ENCODE measurements around the gene SBF2.

SBF2 gene

DNA sequence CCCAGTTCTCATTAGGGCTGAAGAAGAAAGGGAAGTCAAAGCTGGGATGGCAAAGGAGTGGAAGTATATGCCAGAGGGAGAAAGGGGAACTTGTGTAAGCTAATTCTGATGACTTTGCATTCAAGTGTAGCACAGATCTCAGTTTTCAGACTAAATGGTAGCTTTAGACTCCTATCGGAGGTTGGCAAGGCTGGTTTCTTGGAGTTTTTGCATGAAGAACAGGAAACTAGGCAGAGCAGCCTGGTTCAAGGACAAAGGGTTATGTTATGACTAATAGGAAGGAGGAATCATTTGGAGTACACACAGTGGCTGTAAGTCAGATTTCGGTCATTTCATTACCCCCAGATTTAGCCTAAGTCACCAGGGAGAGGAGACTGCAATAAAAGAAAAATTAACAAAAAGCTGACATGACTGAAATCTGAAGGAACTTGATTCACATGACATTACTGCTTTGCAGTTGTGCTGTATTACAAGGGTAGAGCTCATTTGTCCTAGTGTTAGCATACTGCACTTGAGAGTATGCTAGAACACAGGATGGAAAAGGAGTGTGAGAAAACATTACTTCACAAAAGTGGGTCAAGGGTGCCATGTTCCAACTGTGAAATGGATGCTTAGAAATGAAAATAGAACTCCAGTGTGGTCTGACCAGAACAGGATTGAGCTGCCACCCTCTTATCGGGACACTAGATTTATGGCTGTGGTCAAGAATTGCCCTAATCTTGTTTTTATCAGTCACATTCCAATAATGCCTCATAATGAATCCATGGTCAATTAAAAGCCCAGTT, 34.5 kb upstream of the SBF2 start:
- TF ChIP-seq, protein P1, sequence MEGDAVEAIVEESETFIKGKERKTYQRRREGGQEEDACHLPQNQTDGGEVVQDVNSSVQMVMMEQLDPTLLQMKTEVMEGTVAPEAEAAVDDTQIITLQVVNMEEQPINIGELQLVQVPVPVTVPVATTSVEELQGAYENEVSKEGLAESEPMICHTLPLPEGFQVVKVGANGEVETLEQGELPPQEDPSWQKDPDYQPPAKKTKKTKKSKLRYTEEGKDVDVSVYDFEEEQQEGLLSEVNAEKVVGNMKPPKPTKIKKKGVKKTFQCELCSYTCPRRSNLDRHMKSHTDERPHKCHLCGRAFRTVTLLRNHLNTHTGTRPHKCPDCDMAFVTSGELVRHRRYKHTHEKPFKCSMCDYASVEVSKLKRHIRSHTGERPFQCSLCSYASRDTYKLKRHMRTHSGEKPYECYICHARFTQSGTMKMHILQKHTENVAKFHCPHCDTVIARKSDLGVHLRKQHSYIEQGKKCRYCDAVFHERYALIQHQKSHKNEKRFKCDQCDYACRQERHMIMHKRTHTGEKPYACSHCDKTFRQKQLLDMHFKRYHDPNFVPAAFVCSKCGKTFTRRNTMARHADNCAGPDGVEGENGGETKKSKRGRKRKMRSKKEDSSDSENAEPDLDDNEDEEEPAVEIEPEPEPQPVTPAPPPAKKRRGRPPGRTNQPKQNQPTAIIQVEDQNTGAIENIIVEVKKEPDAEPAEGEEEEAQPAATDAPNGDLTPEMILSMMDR (IDR thresholded peaks at IDR 0.05; ENCODE audit: borderline replicate concordance, insufficient read depth, low read depth, low read length): no peak
- no peak overlapping the region for H3K4me3 ChIP-seq (ENCODE audit: low read depth, low read length)

DNA sequence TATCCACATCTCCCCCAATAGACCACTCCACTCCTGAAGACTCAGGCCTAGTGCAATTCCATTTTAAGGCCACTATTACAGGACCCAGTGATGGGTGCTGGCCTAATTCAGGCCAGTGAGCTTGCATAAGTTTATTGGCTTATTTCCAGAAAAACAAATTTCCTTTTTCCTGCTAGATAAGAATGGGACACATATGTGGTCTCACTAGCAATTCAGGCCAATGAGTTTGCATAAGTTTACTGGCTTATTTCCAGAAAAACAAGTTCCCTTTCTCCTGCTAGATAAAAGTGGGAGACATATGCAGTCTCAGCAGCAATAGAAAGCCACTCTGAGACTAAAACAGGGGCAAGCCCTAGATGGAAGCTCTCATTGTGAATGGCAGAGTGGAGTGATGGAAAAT, 33.2 kb upstream of the SBF2 start:
- H3K4me3 ChIP-seq (ENCODE audit: low read depth, low read length): no peak overlapping the region
- TF ChIP-seq, protein P1 (IDR thresholded peaks at IDR 0.05; ENCODE audit: borderline replicate concordance, insufficient read depth, low read depth, low read length): no peak

DNA sequence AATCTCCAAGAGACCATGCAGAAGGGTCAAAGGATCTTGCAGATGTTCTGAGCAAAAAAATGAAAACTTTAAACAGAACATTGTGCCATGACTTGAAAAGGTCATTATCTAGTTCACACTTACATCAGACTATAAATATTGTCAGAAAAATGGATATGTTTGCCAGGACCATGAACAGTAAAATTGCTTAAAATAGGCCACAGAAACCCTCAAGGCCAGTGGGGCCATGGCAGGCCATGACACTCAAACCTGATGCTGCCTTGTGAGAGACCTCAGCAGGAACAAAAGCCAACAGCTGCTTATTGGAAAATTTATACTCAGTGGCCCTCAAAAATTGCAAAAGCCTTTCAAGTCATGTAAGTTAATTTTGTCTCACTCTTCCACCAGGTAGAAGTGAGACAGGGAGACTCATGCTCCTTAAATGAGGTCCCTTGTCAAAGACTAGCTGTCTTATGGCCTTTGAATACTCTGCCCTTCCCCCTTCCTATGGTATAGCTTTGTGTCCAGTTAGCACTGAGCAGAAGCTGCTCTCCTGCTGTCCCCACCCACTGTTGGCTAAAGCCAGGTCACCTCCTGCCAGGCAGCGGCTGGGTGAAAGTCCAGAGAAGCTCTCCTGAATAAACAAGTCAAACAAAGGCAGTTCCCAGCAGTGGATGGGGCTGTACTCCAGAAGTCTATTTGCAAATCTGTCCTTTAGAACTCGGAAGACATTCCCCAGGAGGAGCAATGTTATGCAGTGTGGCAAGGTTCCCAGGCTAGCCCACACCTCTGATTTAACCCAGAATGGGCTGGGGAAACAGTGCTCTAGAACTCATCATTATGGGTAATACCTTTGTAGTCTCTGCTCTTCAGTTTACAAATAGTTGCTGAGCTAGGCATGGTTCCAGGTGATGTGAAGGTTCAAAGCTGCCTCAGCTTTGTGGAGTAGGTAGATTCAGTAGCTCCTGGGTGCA, 32.3 kb upstream of the SBF2 start:
- TF ChIP-seq, protein P1 (IDR thresholded peaks at IDR 0.05; ENCODE audit: borderline replicate concordance, insufficient read depth, low read depth, low read length): no peak
- no peak overlapping the region for H3K4me3 ChIP-seq (ENCODE audit: low read depth, low read length)

DNA sequence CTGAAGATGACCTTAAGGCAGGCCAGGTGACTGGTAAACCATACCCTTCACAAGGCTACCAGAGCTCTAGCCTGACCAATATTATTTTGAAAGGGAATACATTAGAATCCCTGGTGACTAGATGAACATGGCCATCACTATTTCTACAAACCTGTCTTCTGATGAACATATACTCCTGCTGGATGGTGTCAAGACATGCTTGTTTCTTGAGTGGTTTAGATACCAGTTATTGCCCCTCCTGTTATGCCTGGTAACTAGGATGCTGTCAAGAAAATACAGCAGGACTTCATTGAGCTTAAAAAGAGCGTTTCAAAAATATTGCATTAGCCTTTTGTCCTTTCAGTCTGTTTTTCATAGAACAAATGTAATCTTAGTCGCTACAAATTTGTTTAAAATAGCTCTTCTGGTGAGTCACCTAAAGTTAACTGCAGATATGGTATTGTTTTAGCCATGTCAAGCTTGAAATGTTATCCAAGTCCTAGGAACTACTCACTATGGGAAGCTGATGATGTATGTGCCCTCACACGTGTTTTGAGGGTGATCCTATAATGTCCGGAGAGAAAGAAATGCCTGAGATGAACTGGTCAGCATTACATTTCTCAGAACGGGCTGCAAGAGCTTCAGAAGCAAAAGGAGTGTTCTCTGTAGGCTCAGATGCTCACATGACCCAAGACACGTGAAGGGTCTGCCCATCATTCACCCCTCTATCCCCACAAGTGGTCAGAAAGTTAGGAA, 31.4 kb upstream of the SBF2 start:
- no peak overlapping the region for H3K4me3 ChIP-seq (ENCODE audit: low read depth, low read length)
- TF ChIP-seq, protein P1 (IDR thresholded peaks at IDR 0.05; ENCODE audit: borderline replicate concordance, insufficient read depth, low read depth, low read length): no peak

DNA sequence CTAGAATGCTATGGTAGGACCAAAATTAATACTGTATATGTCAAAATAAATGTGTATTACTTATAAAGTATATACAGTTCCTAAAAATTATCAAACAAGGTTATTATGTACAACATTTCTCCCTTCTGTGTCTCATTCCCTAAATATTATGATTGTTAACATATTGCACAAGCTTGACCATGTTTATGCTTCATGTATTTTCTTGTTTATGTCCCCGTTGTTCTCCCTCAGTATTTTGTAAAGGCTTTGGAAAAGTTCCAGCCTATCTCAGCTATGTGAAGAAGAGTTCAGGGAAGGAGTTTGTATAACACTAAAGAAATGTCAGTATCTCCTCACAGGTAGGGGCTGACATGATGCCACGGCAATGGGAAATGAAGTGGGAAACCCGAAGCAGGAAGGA, 30.5 kb upstream of the SBF2 start:
- TF ChIP-seq, protein P1 (IDR thresholded peaks at IDR 0.05; ENCODE audit: borderline replicate concordance, insufficient read depth, low read depth, low read length): no peak
- no peak overlapping the region for H3K4me3 ChIP-seq (ENCODE audit: low read depth, low read length)

DNA sequence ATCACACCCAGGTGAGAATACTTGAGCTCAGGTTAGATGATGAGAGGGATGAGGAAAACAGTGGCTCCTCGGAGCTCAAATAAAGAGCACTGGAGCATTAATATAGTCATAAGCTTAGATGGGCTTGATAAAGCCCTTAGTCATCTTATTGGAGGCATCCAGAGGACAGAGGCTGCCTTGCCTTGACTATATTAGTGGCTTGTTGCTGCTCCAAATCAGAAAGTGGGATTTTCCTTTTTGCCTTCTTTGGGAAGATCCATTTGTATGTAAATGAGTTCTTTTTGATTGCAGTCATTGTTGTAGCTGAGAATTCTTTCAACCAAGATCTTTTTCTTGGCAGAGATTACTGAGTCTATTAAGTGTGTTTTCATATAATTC, 29.8 kb upstream of the SBF2 start:
- H3K4me3 ChIP-seq (ENCODE audit: low read depth, low read length): no peak overlapping the region
- TF ChIP-seq, protein P1 (IDR thresholded peaks at IDR 0.05; ENCODE audit: borderline replicate concordance, insufficient read depth, low read depth, low read length): no peak
